HG02885 (cell line): ENCODE data around the gene ZNRF2.

Source experiments
- ATAC-seq: cut with Tn5 transposase; IDR thresholded peaks from one replicate; pipeline ENCODE4 v1.9.1; 2021; ENCODE audit warnings: mild to moderate bottlenecking; ENCODE audit not compliant: unreplicated experiment, poor library complexity

The ZNRF2 gene

GRCh38 chr7:30390736-30391636, 106.6 kb downstream of the ZNRF2 start:
- ATAC-seq = no peak

- no peak for ATAC-seq
Observed at GRCh38 chr7:30391806-30392205, 107.4 kb downstream of the ZNRF2 start.

- ATAC-seq = no peak
Observed at GRCh38 chr7:30395676-30396075, 111.3 kb downstream of the ZNRF2 start.

- ATAC-seq = no peak
Observed at GRCh38 chr7:30396389-30396788, 112.0 kb downstream of the ZNRF2 start.

- no peak for ATAC-seq
Observed at GRCh38 chr7:30403477-30403876, 119.1 kb downstream of the ZNRF2 start.

GRCh38 chr7:30405179-30405578, 120.8 kb downstream of the ZNRF2 start:
- ATAC-seq = no peak

- no peak for ATAC-seq
Observed at GRCh38 chr7:30406664-30407425, 122.4 kb downstream of the ZNRF2 start.

GRCh38 chr7:30411173-30411572, 126.8 kb downstream of the ZNRF2 start:
- no peak for ATAC-seq

GRCh38 chr7:30411897-30412296, 127.5 kb downstream of the ZNRF2 start:
- no peak for ATAC-seq

- ATAC-seq = no peak
Observed at GRCh38 chr7:30412782-30413504, 128.5 kb downstream of the ZNRF2 start.

GRCh38 chr7:30413864-30414263, 129.5 kb downstream of the ZNRF2 start:
- ATAC-seq = no peak
